Epidermal melanocyte (primary cell): ENCODE measurements around the gene MYRF.
A peak's percentile ranks its signal among the peaks of the same experiment; 100 is the strongest.

Experiments used
- DNase-seq: peaks from one replicate; pipeline ENCODE4 v3.0.0; 2011; ENCODE audit warnings: low spot score; ENCODE audit not compliant: insufficient read length

The MYRF gene

DNA sequence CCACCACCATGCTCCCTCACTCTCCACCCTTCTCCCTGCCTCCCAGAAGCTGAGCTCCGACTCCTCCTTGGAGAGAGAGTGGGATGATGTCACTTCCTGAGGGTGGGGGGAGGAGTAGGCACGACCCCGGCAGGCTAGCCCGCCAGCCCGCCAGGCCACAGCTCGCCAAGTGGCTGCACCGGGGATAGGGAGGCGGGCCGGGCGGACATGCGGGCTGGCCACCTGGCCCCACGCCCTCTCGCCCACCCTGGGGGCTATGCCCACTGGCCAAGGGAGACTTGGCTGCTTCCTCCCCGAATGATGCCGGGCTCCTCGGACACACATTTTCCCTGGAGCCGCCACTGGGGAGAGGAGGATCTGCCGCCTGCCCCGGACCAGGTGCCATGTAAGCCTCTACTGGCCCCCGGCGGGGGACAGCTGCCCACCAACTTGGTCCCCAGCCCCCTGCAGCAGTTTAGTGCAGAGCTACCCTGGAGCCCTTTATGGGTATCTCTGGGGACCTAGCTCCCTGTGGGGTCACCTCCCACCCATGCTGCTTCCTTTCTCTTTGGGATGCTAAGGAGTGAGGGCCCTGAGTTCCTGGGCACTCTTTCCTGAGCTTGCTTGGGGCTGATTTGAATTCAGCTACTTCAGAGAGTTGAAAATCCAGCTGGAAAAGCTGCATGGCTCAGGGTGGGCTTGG, 33.7 kb upstream of the MYRF start:
- no peak for DNase-seq

DNA sequence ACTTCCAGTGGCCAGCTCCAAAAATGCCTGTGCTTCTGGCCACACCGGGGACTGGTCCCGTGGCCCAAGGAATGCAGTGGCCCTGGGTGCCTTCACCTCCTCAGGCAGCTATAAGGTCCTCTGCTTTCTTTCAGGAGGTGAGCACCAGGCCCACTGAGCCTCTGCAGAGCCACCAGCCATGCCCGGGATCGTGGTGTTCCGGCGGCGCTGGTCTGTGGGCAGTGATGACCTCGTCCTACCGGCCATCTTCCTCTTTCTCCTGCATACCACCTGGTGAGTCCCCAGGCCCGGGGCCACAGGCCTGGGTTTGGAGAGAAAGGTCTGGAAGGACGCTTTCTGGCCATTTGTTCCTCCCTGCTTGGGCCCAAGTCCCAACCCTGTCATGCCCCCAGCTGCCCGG, 32.5 kb upstream of the MYRF start:
- DNase-seq: no peak

DNA sequence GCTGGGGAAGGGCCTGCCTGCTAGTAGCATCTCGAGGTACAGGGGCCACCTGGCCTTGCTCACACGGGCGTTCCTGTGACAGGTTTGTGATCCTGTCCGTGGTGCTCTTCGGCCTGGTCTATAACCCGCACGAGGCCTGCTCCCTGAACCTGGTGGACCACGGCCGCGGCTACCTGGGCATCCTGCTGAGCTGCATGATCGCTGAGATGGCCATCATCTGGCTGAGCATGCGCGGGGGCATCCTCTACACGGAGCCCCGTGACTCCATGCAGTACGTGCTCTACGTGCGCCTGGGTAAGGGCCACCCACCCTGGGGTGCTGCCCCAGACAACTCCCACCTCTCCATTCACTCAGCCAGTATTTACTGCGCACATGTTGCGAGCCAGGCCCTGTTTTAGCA, 31.8 kb upstream of the MYRF start:
- no peak for DNase-seq

GRCh38 chr11:61724437-61724836, 28.0 kb upstream of the MYRF start:
- DNase-seq: no peak

- no peak for DNase-seq
Measured at GRCh38 chr11:61725781-61726231, 26.6 kb upstream of the MYRF start.

GRCh38 chr11:61726775-61727174, 25.7 kb upstream of the MYRF start:
- DNase-seq: no peak

GRCh38 chr11:61727401-61727811, 25.0 kb upstream of the MYRF start:
- no peak for DNase-seq

GRCh38 chr11:61728066-61728939, 24.1 kb upstream of the MYRF start:
- DNase-seq: no peak

- DNase-seq: no peak
Measured at GRCh38 chr11:61728940-61729219, 23.6 kb upstream of the MYRF start.

DNA sequence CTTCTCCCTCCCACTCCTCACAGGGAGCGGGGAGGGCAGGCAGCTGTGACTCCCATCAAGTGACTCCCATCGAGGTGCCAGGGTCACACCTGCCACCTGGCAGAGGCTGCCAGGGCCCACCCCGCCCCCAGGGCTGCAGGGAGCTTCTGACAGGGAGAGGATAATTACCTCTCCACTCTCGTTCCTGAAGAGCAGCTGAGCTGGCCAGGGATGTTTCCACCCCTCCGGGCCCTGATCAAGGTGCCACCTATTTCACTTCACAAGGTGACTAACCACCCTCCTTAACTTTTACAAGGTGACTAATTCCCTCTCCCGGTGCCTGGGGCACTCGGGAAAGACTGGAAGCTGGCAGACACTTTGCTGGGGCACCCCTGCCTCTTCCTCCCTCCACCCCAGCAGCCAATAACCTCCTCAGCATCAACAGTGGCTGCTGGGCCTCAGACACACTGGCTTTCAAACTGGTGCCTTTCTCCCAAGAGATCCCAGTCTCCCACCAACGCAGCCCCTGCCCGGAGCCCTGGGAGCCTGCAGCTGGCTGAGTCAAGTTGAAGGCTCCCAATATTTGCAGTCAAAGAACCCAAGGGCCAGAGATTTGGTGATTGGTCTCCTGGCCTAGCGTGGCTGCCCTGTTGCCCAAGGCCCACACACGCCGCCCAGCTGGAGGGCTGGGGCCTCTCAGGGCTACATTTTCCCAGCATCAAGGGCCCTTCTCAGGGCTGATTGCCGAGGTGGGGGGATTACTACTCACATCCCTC, 22.0 kb upstream of the MYRF start:
- DNase-seq: no peak

DNA sequence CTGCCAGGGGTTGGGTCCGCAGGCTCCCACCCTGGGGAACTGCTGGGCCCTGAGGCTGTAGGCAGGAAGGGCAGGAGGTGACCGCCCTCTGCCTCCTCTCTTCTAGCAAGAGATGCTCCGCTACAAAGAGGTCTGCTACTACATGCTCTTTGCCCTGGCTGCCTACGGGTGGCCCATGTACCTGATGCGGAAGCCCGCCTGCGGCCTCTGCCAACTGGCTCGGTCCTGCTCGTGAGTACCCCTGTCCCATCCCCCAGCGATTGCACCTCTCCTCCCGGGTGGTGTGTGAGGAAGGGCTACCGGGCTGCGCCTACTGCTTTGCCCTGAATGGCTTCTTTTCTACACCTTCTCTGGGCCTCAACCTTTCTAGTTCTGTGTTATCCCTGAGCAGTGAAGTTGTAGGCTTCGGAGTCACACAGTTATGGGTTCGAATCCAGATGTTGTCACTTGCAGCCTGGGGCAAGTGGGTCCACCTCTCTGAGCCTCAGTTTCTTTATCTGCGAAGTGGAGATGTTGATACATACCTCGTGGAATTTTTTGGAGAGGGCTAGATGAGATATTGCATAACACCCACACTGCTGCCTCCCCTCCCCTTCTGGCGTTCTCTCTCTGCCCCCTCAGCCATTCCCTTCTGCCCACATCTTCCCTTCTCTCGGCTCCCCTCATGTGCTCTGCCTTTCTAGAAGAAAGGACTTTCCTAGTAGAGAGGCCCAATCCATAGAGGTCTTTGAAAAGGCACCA, 21.1 kb upstream of the MYRF start:
- DNase-seq: no peak

DNA sequence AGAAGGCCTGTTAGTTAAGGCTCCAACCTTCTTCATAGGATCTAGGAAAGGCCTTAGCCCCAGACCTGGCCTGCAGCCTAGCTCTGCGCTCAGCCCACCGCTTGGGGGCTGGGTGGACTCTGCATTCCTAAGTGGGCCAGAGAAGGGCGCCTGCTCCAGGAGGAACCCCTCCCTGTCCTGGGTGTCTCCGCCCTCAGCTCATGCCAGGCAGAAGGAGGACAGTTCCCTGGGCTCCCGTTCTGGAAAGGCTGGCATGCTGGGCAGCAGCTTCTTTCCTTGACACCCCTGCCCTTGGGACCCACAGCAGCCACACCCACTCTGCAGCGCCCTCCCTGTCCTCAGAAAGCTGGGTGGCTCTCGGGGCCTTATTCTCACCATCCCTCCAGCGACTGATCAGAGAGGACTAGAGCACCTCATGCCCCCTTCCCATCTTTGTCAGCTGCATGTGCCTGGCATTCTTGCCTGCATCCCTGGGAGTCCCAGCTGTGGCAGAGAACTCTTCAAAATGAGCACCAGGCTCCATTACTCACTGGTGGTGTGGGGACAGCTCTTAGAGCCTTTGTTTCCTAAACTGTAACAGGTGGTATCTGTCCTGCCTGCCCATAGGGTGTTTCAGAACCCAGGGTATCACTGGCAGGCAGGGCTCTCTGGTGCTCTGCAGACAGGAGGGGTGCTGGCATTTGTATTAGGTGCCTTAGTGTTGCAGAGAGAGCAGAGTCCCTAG, 20.3 kb upstream of the MYRF start:
- DNase-seq: no peak

- no peak for DNase-seq
Measured at GRCh38 chr11:61732705-61733104, 19.7 kb upstream of the MYRF start.

- peak; percentile 99 for DNase-seq
Measured at GRCh38 chr11:61733120-61733978, 19.1 kb upstream of the MYRF start.

DNA sequence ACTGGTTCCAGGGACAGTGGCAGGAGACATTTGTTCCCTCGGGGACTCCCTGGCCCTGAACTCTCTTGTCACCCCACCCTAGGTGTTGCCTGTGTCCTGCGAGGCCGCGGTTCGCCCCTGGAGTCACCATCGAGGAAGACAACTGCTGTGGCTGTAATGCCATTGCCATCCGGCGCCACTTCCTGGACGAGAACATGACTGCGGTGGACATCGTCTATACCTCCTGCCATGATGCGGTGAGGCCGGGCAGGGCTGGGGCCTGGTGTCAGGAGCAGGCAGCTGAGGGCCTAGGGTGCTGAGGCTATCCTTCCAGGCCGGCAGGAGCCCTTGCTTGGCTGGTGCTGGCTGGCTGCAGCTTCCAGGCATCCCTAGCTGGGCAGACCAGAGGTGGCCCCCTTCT, 17.7 kb upstream of the MYRF start:
- no peak for DNase-seq

DNA sequence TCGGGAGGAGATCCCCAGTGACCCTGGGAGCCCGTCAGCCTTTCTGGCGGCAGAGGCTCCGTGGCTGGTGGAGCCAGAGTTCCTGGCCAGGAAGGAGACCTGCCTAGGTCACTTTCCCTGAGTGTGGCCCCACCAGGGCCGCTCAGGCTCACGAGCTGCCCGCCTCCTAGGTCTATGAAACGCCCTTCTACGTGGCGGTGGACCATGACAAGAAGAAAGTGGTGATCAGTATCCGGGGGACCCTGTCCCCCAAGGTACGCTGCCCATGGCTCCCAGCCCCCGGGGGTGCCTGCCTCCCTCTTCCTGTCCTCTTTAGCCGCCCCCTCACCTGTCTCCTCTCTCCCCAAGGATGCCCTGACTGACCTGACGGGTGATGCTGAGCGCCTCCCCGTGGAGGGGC, 17.0 kb upstream of the MYRF start:
- no peak for DNase-seq

DNA sequence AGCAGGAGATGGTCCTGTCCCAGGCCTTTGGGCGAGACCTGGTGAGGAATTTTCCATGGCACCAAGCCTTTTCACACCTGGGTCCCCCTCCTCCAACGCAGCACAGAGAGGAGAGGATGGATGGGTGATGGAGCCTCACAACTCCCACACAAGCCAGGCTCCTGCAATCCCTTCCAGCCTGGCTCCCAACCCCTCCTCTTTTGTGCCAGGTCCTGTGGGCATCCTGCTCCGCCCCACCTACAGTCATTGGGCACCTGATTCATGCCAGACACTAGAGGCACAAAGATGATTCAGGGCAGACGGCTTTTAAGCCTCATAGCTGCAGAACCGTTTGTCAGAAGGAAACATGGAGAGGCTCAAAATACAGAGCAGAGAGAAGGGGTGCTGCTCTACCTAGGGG, 16.1 kb upstream of the MYRF start:
- no peak for DNase-seq

DNA sequence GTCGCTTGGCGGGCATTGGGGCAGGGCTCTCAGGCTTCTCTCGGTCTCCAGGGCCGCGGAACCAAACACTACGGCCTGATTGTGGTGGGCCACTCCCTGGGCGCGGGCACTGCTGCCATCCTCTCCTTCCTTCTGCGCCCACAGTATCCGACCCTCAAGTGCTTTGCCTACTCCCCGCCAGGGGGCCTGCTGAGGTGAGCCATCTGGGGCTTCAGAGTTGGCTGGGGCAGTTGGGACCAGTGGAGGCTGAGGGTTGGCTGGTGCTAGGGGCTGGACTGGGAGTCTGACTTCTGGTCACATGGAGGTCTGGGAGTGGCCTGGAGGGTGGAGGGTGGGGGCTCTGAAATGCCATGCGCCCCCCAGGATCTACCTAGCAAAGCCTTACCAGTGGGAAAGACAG, 15.3 kb upstream of the MYRF start:
- DNase-seq: no peak

- no peak for DNase-seq
Measured at GRCh38 chr11:61737636-61738386, 14.6 kb upstream of the MYRF start.
